OCI-LY1 (cell line): ENCODE measurements around the gene RASL12.

Experiments
- H2AFZ ChIP-seq: fragments of 200-600 bp; sonication (generic), shearing (Covaris generic); 2 replicates; pipeline ENCODE4 v1.6.0; 2014; ENCODE audit warnings: antibody characterized with exemption, mild to moderate bottlenecking, low read length
- H3F3A ChIP-seq: fragments of 200-600 bp; sonication (generic), shearing (Covaris generic); 2 replicates; pipeline ENCODE4 v1.6.0; 2014; ENCODE audit warnings: mild to moderate bottlenecking, antibody characterized with exemption, low read length, moderate library complexity; ENCODE audit not compliant: insufficient read depth
- H3K27ac ChIP-seq: fragments of 200-600 bp; sonication (generic); 2 replicates; pipeline ENCODE4 v1.5.1; 2014; ENCODE audit warnings: low read length, mixed run types, mild to moderate bottlenecking, low read depth; ENCODE audit not compliant: poor library complexity, severe bottlenecking
- H3K27me3 ChIP-seq: fragments of 200-600 bp; sonication (generic); 2 replicates; pipeline ENCODE4 v1.6.0; 2014; ENCODE audit warnings: antibody characterized with exemption, mild to moderate bottlenecking, low read length, moderate library complexity; ENCODE audit not compliant: insufficient read depth
- H3K36me3 ChIP-seq: fragments of 200-600 bp; sonication (generic); 2 replicates; pipeline ENCODE4 v1.6.1; 2014; ENCODE audit warnings: mild to moderate bottlenecking, antibody characterized with exemption, low read length, moderate library complexity, mixed read lengths; ENCODE audit not compliant: insufficient read depth
- H3K4me1 ChIP-seq: fragments of 200-600 bp; sonication (generic); 2 replicates; pipeline ENCODE4 v1.5.1; 2014; ENCODE audit warnings: mild to moderate bottlenecking, low read length, moderate library complexity; ENCODE audit not compliant: insufficient read depth, severe bottlenecking
- H3K4me2 ChIP-seq: fragments of 200-600 bp; sonication (generic), shearing (Covaris generic); 2 replicates; pipeline ENCODE4 v1.6.1; 2014; ENCODE audit warnings: low read length
- H3K4me3 ChIP-seq: fragments of 200-600 bp; sonication (generic); 2 replicates; pipeline ENCODE4 v1.5.1; 2014; ENCODE audit warnings: low read length, low read depth, mild to moderate bottlenecking, mixed read lengths; ENCODE audit not compliant: poor library complexity, severe bottlenecking
- H3K79me2 ChIP-seq: fragments of 200-600 bp; shearing (Covaris generic); 2 replicates; pipeline ENCODE4 v1.6.1; 2016; ENCODE audit warnings: mixed run types, low read length, mixed read lengths; ENCODE audit not compliant: insufficient read depth
- H3K9ac ChIP-seq: fragments of 200-600 bp; sonication (generic), shearing (Covaris generic); 2 replicates; pipeline ENCODE4 v1.6.1; 2014; ENCODE audit warnings: mild to moderate bottlenecking, low read length, mixed read lengths
- H3K9me2 ChIP-seq: fragments of 200-600 bp; sonication (generic), shearing (Covaris generic); 2 replicates; pipeline ENCODE4 v1.6.1; 2014; ENCODE audit warnings: low read depth, mild to moderate bottlenecking, low read length, mixed read lengths
- H3K9me3 ChIP-seq: fragments of 200-600 bp; shearing (Covaris generic); 2 replicates; pipeline ENCODE4 v1.6.1; 2014; ENCODE audit warnings: low read length, mixed read lengths
- H4K20me1 ChIP-seq: fragments of 200-600 bp; sonication (generic), shearing (Covaris generic); 2 replicates; pipeline ENCODE4 v1.6.0; 2016; ENCODE audit warnings: mild to moderate bottlenecking, low read length; ENCODE audit not compliant: insufficient read depth
- EZH2 ChIP-seq: fragments of 200-600 bp; sonication (generic), shearing (Covaris generic); IDR thresholded peaks from 2 replicates; pipeline ENCODE4 v1.8.0; 2017; ENCODE audit warnings: borderline replicate concordance, mixed run types, mild to moderate bottlenecking, antibody characterized with exemption, low read length, moderate library complexity, mixed read lengths
- TF ChIP-seq, protein P1 (sequence below): fragments of 200-600 bp; sonication (generic), shearing (Covaris generic); IDR thresholded peaks from 2 replicates; pipeline ENCODE4 v1.5.1; 2017; ENCODE audit warnings: mild to moderate bottlenecking, antibody characterized with exemption, low read length, moderate library complexity, mixed read lengths

The RASL12 gene

DNA sequence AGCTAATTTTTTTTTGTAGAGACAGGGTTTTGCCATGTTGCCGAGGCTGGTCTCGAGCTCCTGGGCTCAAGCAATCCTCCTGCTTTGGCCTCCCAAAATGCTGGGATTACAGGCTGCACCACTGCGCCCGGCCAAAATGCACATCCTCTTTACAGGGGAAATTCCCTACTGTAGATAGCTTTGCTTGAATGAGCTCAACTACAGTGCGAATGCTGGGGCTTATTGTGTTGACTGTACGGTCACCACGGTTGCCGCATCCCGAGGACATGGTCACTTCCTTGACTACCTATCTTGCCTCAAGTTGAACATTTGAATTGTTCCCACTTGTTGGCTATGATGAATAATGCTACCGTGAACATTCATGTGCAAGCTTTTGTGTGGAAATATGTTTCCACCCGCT lies 33.1 kb downstream of the RASL12 start:
- H3K4me2 ChIP-seq = no peak overlapping the region
- no peaks in the 10 kb centered on the region for H3K36me3 ChIP-seq
- H3K4me1 ChIP-seq = peaks cover 3% of the 10 kb centered on the region
- no peak overlapping the region for H3K4me3 ChIP-seq
- TF ChIP-seq EZH2 = no peak
- TF ChIP-seq, protein P1, sequence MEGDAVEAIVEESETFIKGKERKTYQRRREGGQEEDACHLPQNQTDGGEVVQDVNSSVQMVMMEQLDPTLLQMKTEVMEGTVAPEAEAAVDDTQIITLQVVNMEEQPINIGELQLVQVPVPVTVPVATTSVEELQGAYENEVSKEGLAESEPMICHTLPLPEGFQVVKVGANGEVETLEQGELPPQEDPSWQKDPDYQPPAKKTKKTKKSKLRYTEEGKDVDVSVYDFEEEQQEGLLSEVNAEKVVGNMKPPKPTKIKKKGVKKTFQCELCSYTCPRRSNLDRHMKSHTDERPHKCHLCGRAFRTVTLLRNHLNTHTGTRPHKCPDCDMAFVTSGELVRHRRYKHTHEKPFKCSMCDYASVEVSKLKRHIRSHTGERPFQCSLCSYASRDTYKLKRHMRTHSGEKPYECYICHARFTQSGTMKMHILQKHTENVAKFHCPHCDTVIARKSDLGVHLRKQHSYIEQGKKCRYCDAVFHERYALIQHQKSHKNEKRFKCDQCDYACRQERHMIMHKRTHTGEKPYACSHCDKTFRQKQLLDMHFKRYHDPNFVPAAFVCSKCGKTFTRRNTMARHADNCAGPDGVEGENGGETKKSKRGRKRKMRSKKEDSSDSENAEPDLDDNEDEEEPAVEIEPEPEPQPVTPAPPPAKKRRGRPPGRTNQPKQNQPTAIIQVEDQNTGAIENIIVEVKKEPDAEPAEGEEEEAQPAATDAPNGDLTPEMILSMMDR = no peak
- no peaks in the 10 kb centered on the region for H3K9me2 ChIP-seq
- no peaks in the 10 kb centered on the region for H3F3A ChIP-seq
- H4K20me1 ChIP-seq = no peaks in the 10 kb centered on the region
- H3K79me2 ChIP-seq = no peaks in the 10 kb centered on the region
- no peaks in the 10 kb centered on the region for H3K27me3 ChIP-seq
- no peaks in the 10 kb centered on the region for H3K9me3 ChIP-seq
- no peak overlapping the region for H2AFZ ChIP-seq
- H3K9ac ChIP-seq = no peak overlapping the region
- no peak overlapping the region for H3K27ac ChIP-seq

DNA sequence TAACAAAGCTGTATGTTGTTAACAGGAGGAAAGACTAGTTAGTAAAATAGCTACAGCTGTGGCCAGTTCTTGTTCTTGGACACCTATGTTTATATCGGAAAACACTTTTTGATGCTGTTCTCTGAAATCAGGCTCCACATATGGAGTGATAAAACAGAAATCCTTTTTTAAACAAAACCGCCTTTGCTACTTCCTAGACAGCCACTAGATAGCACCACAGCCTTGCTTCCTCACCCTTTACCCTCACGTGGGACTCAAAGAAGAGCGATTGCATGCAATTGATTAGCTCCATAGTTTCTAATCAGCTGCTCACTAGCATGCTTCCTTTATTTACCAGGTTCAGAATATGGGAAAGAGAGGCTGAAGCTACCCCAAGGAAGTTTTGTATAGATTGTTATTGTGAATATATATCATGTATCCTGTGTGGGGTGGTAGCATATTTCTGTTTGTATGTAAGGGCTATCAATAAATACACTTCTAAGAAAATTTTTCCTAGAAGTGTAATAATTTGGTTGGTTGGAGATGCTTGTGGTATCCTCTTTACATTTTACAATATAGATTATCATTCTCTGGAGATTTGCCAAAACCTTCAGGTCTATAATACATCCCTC lies 34.0 kb downstream of the RASL12 start:
- Histone ChIP-seq H3K27ac (no peak overlapping the region), H3K9me2 (no peaks in the 10 kb centered on the region), H2AFZ (no peak overlapping the region), H3F3A (no peaks in the 10 kb centered on the region), H3K9ac (no peak overlapping the region), H4K20me1 (no peaks in the 10 kb centered on the region), H3K36me3 (no peaks in the 10 kb centered on the region), H3K27me3 (no peaks in the 10 kb centered on the region), H3K4me3 (no peak overlapping the region), H3K4me1 (peaks cover 3% of the 10 kb centered on the region), H3K79me2 (peaks cover under 1% of the 10 kb centered on the region), H3K4me2 (no peak overlapping the region), H3K9me3 (no peaks in the 10 kb centered on the region)
- no peak for TF ChIP-seq EZH2
- TF ChIP-seq, protein P1 = peak; percentile 45

DNA sequence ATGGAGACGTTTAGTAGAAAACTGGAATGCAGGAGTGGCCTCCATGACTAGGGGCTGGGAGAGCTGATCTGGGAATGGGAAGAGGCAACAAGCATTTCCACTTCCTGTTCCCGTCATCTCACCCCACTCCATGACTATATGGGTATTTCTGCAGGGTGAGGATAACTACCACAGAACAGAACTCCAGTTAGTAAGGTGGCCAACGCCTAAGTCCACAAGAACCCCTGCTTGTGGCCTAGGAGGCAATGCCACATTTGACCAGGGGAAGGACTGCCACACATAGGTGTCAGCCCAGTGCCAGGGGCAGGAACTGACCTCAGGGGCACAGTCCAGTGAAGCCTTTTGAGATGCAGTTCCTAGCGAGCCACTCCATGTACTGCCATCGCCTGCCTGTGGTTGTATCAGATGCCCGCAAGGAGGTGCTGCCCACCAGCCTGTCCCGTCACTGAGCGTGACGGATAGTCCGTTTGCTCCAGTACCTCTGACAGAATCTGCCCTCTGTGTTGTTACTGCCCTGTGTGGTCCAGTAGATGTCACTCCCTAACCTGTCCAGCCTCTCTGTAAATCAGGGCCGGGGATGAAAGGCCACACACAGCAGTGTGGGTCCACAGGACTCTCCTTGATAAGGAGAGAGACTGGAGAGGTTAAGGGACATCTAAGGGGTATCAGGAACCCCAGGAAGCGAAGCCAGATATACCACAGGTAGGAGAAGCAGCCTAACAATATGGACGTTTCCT lies 34.8 kb downstream of the RASL12 start:
- H3F3A ChIP-seq = no peaks in the 10 kb centered on the region
- H3K9ac ChIP-seq = no peak overlapping the region
- no peak for TF ChIP-seq EZH2
- TF ChIP-seq, protein P1 = peak; percentile 75
- H3K4me3 ChIP-seq = no peak overlapping the region
- no peak overlapping the region for H2AFZ ChIP-seq
- H3K27me3 ChIP-seq = no peaks in the 10 kb centered on the region
- no peaks in the 10 kb centered on the region for H3K36me3 ChIP-seq
- H3K4me2 ChIP-seq = 0 out of 2 replicates have a peak overlapping the region, but pooled peaks have one; percentile 4
- peaks cover 11% of the 10 kb centered on the region for H3K4me1 ChIP-seq
- H3K79me2 ChIP-seq = peaks cover 5% of the 10 kb centered on the region
- no peaks in the 10 kb centered on the region for H3K9me2 ChIP-seq
- H4K20me1 ChIP-seq = no peaks in the 10 kb centered on the region
- H3K27ac ChIP-seq = no peak overlapping the region
- H3K9me3 ChIP-seq = no peaks in the 10 kb centered on the region
